Activated B cell treated with CpG ODN at 0.5 μM for 24 hours (primary cell): ENCODE results near the gene TLE3. TPM values are rescaled to one million over a fixed set of nuclear protein-coding genes. Genes with fewer than 3 reads are reported as not detected.
A peak's percentile ranks its signal among the peaks of the same experiment; 100 is the strongest.

Source experiments
- ATAC-seq: fragments of 200-7000 bp; cut with Tn5 transposase; one replicate; pipeline ENCODE4 v1.10.0; 2021; ENCODE audit warnings: low read depth, mild to moderate bottlenecking, moderate library complexity
- CTCF ChIA-PET: fragments of 350-600 bp; sonication (Branson Sonifier 250); formaldehyde crosslinking; loops from one replicate; lab custom pipeline; 2021; ENCODE audit warnings: antibody characterized with exemption; lab: Charles Lee
- POLR2A ChIA-PET: fragments of 350-600 bp; sonication (Branson Sonifier 250); formaldehyde crosslinking; loops from one replicate; lab custom pipeline; 2021; ENCODE audit warnings: antibody characterized with exemption; lab: Charles Lee
- DNase-seq: peaks from one replicate; pipeline ENCODE4 v3.0.0; 2022
- H3K27ac Mint-ChIP-seq: one replicate; pipeline ENCODE4 v1.8.0; 2020; ENCODE audit warnings: mixed read lengths
- H3K27me3 Mint-ChIP-seq: one replicate; pipeline ENCODE4 v1.8.0; 2021; ENCODE audit warnings: mixed read lengths
- H3K36me3 Mint-ChIP-seq: one replicate; pipeline ENCODE4 v1.8.0; 2021; ENCODE audit warnings: low read depth, mixed read lengths
- H3K4me1 Mint-ChIP-seq: one replicate; pipeline ENCODE4 v1.8.0; 2021; ENCODE audit warnings: mixed read lengths
- H3K4me3 Mint-ChIP-seq: one replicate; pipeline ENCODE4 v1.8.0; 2020; ENCODE audit warnings: mild to moderate bottlenecking, mixed read lengths
- H3K9me3 Mint-ChIP-seq: one replicate; pipeline ENCODE4 v1.8.0; 2020; ENCODE audit warnings: mixed read lengths
- CTCF ChIP-seq: fragments of 200-600 bp; IDR thresholded peaks from one replicate; pipeline ENCODE4 v1.8.0; 2022; ENCODE audit warnings: antibody characterized with exemption, mild to moderate bottlenecking
- intact Hi-C: fragments of 100-400 bp; cut with micrococcal nuclease; formaldehyde crosslinking; loops from one replicate; pipeline ENCODE4 v1.15.1; 2024
- total RNA-seq: library from RNA; stranded (reverse); gene quantifications from 2 replicates; pipeline ENCODE4 v1.2.3, GENCODE V29; 2022

TLE3 gene
- total RNA-seq, 1 donor from 2014 or later, result 110 TPM

DNA sequence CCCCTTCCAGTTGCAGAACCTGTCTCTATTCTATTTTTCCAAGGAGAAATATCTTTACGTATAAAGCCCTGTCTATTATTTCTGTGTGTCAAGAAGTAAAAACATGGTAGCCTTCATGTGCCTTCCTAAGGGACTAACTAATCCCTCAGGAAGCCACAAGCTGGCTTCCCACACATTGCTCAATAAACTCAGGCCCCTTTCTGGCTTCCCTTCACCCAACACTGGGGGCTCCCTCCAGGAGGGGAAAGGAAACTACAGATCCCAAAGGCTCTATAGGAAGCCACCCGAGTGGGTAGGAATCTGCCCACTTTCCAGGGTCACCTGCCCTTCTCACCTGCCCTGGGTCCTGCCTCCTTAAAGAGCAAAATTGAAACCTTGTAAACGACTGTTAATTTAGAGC lies 4.6 kb downstream of the TLE3 start:
- no peaks in the 10 kb centered on the region for H3K27me3 Mint-ChIP-seq
- peak overlapping the region; percentile 15 for H3K4me3 Mint-ChIP-seq
- ChIA-PET POLR2A (no interaction called here), CTCF (interaction anchor here (1.8 kb wide), 1 partner anchor 394 kb away, joined by 3 read pairs; no protein-coding TSS in a partner anchor)
- TF ChIP-seq CTCF, result no peak
- H3K4me1 Mint-ChIP-seq, result peaks cover 68% of the 10 kb centered on the region
- peak overlapping the region; percentile 41 for H3K27ac Mint-ChIP-seq
- peaks cover 72% of the 10 kb centered on the region for H3K36me3 Mint-ChIP-seq
- no peaks in the 10 kb centered on the region for H3K9me3 Mint-ChIP-seq
- no peak for DNase-seq
- intact Hi-C loops, result loop anchor here (1.0 kb wide), 1 partner anchor 53 kb away; no protein-coding TSS in a partner anchor
- ATAC-seq, result no peak

- ChIA-PET POLR2A (interaction anchor here (0.6 kb wide), 2 partner anchors 19 to 30 kb away, joined by 3 to 5 read pairs; no protein-coding TSS in a partner anchor), CTCF (no interaction called here)
- H3K4me1 Mint-ChIP-seq, result peaks cover 67% of the 10 kb centered on the region
- peak overlapping the region; percentile 11 for H3K4me3 Mint-ChIP-seq
- no peak for TF ChIP-seq CTCF
- intact Hi-C loops, result loop anchor here (1.0 kb wide), 1 partner anchor 52 kb away; no protein-coding TSS in a partner anchor
- DNase-seq (no peak), ATAC-seq (no peak)
- peaks cover 74% of the 10 kb centered on the region for H3K36me3 Mint-ChIP-seq
- H3K27ac Mint-ChIP-seq, result peak overlapping the region; percentile 41
- no peaks in the 10 kb centered on the region for H3K9me3 Mint-ChIP-seq
- no peaks in the 10 kb centered on the region for H3K27me3 Mint-ChIP-seq
Observed at GRCh38 chr15:70092464-70093027, 5.2 kb downstream of the TLE3 start.

DNA sequence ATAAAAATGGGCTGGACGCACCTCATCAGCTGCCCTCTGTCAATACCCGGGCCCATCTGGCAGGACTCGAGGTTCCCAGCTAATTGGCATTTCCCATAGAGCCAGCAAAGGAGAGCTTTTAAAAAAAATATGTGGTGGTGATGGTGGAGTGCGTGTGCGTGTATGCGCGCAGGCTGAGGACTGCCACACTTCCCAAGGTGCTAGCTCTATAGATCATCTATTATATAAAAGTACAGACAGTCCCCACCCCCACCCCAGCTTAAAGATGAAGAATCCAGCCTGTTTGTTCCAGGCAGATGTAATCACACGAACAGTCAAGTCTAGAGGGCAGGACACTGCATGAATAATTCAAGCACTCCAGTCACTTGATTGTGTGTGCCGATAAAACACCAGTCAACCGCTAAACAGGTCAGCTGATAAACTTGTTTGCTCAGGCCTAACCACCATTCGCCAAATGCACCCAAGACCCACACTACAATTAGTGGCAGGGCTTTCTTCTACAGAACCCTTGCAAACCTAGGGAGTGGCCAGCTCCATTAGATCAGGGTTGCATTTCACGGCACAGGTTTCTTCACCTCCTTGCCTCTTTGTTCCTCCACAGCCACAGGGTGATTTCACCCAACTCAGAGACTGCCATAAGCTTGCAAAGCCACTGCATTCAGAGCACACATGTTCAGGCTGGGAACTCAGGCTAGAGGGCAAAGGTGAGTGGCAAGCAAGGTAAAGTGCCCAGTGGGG lies 5.8 kb downstream of the TLE3 start:
- peak overlapping the region; percentile 15 for H3K27ac Mint-ChIP-seq
- no peak for ATAC-seq
- no peak for TF ChIP-seq CTCF

DNA sequence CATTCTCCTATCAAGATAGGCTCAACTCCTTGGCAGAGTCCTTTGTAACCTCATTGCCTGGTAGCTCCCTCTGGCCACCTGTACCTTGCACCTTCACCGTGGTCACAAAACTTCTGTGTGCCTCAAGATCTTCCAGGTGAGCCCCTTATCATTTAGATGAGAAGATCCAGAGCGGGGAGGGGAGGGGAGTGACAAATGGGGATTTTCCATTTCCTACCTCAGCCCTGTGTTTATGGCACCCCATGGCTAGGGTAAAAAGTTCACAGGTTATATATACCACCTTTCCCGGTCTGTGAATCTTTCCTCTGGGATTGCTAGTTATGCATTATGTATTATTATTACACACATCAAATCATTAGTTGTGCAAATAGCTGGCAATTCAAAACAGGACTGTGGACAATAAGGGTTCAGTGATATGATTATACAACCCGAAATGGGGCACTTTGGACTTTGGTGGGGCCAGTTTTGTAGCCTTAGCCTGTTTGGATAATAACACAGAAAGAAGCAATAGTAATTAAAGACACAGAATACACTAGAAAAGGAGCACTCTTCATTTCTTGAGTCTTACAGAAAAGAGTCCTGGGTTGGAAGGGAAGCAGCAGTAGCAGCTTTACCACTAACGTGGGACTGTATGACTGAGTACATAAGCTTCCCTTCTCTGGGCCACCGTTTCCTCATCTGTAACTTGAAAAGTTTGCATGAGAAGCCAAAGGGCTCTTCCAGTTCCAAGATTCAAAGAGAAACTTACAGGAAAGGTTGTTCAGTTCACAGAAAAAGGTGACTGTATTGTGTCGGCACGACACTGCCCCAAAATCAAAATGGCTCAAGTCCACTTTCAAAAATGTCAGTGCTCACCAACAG lies 7.1 kb downstream of the TLE3 start:
- ChIA-PET POLR2A (interaction anchor here (0.7 to 2.5 kb wide), 3 partner anchors 9 to 55 kb away, joined by 3 to 7 read pairs (median 6); no protein-coding TSS in a partner anchor), CTCF (interaction anchor here (0.8 kb wide), 1 partner anchor 514 kb away, joined by 3 read pairs; no protein-coding TSS in a partner anchor)
- Mint-ChIP-seq H3K36me3 (peaks cover 90% of the 10 kb centered on the region), H3K4me3 (no peak overlapping the region), H3K9me3 (no peaks in the 10 kb centered on the region), H3K4me1 (peaks cover 86% of the 10 kb centered on the region), H3K27ac (peak overlapping the region; percentile 13), H3K27me3 (no peaks in the 10 kb centered on the region)
- DNase-seq (no peak), ATAC-seq (no peak)
- intact Hi-C loops, result no loop called here
- no peak for TF ChIP-seq CTCF

More for the DNA sequence above, 5.8 kb downstream of the TLE3 start:
- Mint-ChIP-seq H3K4me1 (peaks cover 74% of the 10 kb centered on the region), H3K27me3 (no peaks in the 10 kb centered on the region), H3K4me3 (no peak overlapping the region), H3K36me3 (peaks cover 80% of the 10 kb centered on the region), H3K9me3 (no peaks in the 10 kb centered on the region)
- POLR2A ChIA-PET, result interaction anchor here (0.6 to 2.5 kb wide), 6 partner anchors 7 to 112 kb away, joined by 3 to 7 read pairs (median 3); no protein-coding TSS in a partner anchor
- intact Hi-C loops, result no loop called here
- CTCF ChIA-PET, result interaction anchor here (0.8 kb wide), 1 partner anchor 515 kb away, joined by 3 read pairs; no protein-coding TSS in a partner anchor
- no peak for DNase-seq
